Stomach (tissue), 4 donors: Measurements from ENCODE around the gene TREX2.

Experiments used
- EP300 ChIP-seq: sonication (generic); formaldehyde crosslinking; IDR thresholded peaks from one replicate; pipeline ENCODE4 v1.6.1; 2017; ENCODE audit warnings: antibody characterized with exemption
- TF ChIP-seq, protein P1 (sequence below), 7 experiments: fragments of 450-650 bp in 4 of 7; fragments of 200-600 bp in 3 of 7; sonication (generic) in 3 of 7; IDR thresholded peaks; one replicate each; pipeline ENCODE4 v1.5.1; 2016 to 2019; ENCODE audit warnings: antibody characterized with exemption in 7 of 7, control low read depth in 2 of 7, mild to moderate bottlenecking in 1 of 7

DNA sequence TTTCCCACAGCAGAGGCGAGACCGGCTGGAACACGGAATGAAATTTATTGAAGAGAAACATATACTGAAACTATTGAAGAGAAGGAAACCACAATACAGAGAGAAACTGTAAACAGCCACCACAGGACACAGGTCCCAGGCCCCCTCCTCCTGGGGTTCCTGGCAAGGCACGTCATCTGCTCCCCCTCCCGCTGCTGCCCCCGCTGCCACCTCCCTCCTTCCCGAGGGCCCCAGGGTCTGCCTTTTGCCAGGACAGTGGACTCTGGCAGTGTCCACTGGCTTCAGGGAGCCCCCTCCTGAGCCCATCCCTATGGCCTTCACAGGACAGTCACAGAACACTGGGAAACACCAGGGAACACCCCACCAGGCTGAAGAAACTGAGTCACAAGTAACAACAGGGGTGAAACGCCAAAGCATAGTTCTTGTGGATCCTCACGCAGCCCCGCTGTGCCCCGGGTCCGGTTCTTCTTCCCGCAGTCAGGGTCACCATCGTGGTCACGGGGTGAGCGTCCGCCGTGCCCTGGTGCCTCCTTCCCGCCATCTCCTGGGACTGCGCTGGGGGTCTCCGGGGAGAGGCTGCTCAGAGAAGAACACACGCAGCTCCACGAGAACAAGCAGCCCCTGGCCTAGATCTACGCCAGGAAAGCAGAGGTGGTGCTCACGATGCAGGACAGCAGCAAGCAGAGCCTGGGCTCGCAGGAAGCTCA lies 50.1 kb downstream of the TREX2 start:
- TF ChIP-seq, protein P1, sequence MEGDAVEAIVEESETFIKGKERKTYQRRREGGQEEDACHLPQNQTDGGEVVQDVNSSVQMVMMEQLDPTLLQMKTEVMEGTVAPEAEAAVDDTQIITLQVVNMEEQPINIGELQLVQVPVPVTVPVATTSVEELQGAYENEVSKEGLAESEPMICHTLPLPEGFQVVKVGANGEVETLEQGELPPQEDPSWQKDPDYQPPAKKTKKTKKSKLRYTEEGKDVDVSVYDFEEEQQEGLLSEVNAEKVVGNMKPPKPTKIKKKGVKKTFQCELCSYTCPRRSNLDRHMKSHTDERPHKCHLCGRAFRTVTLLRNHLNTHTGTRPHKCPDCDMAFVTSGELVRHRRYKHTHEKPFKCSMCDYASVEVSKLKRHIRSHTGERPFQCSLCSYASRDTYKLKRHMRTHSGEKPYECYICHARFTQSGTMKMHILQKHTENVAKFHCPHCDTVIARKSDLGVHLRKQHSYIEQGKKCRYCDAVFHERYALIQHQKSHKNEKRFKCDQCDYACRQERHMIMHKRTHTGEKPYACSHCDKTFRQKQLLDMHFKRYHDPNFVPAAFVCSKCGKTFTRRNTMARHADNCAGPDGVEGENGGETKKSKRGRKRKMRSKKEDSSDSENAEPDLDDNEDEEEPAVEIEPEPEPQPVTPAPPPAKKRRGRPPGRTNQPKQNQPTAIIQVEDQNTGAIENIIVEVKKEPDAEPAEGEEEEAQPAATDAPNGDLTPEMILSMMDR (IDR thresholded peaks at IDR 0.05) = no peak
- TF ChIP-seq EP300 = no peak
